ENCODE measurements around the gene SFXN4.

Gene SFXN4

GRCh38 chr10:119166118-119166500 lies 595 bp upstream of the SFXN4 start:
- H4K20me1 ChIP-seq (ENCODE audit: insufficient read depth, low read length, poor library complexity, severe bottlenecking), result no peaks in the 10 kb centered on the region
- peak overlapping the region; percentile 79 for H3K4me3 ChIP-seq (ENCODE audit: low read length, poor library complexity, severe bottlenecking)
- H3K9me3 ChIP-seq (ENCODE audit: insufficient read depth, low read depth, low read length), result no peaks in the 10 kb centered on the region
- H3K27me3 ChIP-seq (ENCODE audit: insufficient read depth, low read length, poor library complexity, severe bottlenecking), result no peaks in the 10 kb centered on the region
- peaks cover 38% of the 10 kb centered on the region; the same call in 1 of the 2 replicates for H3K36me3 ChIP-seq (ENCODE audit: insufficient read depth, low read length)
- TF ChIP-seq CTCF (conservative IDR thresholded peaks at IDR 0.05; ENCODE audit: low read length) (no peak), EZH2phosphoT487 (IDR thresholded peaks at IDR 0.05; ENCODE audit: borderline replicate concordance) (no peak)
- peak overlapping the region; percentile 85 for H2AFZ ChIP-seq (ENCODE audit: low read length)
- peaks cover 8% of the 10 kb centered on the region for H3K79me2 ChIP-seq (ENCODE audit: insufficient read depth, low read length)
- H3K4me2 ChIP-seq (ENCODE audit: low read depth, low read length, poor library complexity, severe bottlenecking), result peak overlapping the region; percentile 79
- peaks cover 5% of the 10 kb centered on the region; the same call in 1 of the 2 replicates for H3F3A ChIP-seq (ENCODE audit: low read depth)
- H3K4me1 ChIP-seq (ENCODE audit: insufficient read depth, low read length, poor library complexity, severe bottlenecking), result peaks cover 29% of the 10 kb centered on the region
- H3K9me2 ChIP-seq (replicated peaks; ENCODE audit: low read depth, low read length), result no peaks in the 10 kb centered on the region
- peak overlapping the region; percentile 82 for H3K9ac ChIP-seq (ENCODE audit: low read depth, low read length, poor library complexity, severe bottlenecking)

GRCh38 chr10:119162452-119163092 lies 2.9 kb downstream of the SFXN4 start:
- Histone ChIP-seq H3K4me2 (ENCODE audit: low read depth, low read length, poor library complexity, severe bottlenecking) (no peak overlapping the region), H3K4me1 (ENCODE audit: insufficient read depth, low read length, poor library complexity, severe bottlenecking) (peaks cover 29% of the 10 kb centered on the region), H3K9ac (ENCODE audit: low read depth, low read length, poor library complexity, severe bottlenecking) (no peak overlapping the region)

GRCh38 chr10:119161680-119162451 lies 3.6 kb downstream of the SFXN4 start:
- Histone ChIP-seq H3K79me2 (ENCODE audit: insufficient read depth, low read length) (peaks cover 8% of the 10 kb centered on the region), H3K4me2 (ENCODE audit: low read depth, low read length, poor library complexity, severe bottlenecking) (no peak overlapping the region), H3K9me3 (ENCODE audit: insufficient read depth, low read depth, low read length) (no peaks in the 10 kb centered on the region), H3K4me3 (ENCODE audit: low read length, poor library complexity, severe bottlenecking) (no peak overlapping the region), H3K4me1 (ENCODE audit: insufficient read depth, low read length, poor library complexity, severe bottlenecking) (peaks cover 29% of the 10 kb centered on the region), H3K36me3 (ENCODE audit: insufficient read depth, low read length) (no peaks in the 10 kb centered on the region), H3K9me2 (replicated peaks; ENCODE audit: low read depth, low read length) (no peaks in the 10 kb centered on the region), H4K20me1 (ENCODE audit: insufficient read depth, low read length, poor library complexity, severe bottlenecking) (no peaks in the 10 kb centered on the region), H3K27me3 (ENCODE audit: insufficient read depth, low read length, poor library complexity, severe bottlenecking) (no peaks in the 10 kb centered on the region), H3F3A (ENCODE audit: low read depth) (peaks cover 5% of the 10 kb centered on the region; the same call in 1 of the 2 replicates), H3K9ac (ENCODE audit: low read depth, low read length, poor library complexity, severe bottlenecking) (no peak overlapping the region), H2AFZ (ENCODE audit: low read length) (no peak overlapping the region)
- TF ChIP-seq EZH2phosphoT487 (IDR thresholded peaks at IDR 0.05; ENCODE audit: borderline replicate concordance) (no peak), CTCF (conservative IDR thresholded peaks at IDR 0.05; ENCODE audit: low read length) (no peak)

More at GRCh38 chr10:119162452-119163092, 2.9 kb downstream of the SFXN4 start:
- H3K27me3 ChIP-seq (ENCODE audit: insufficient read depth, low read length, poor library complexity, severe bottlenecking), result no peaks in the 10 kb centered on the region
- TF ChIP-seq CTCF (conservative IDR thresholded peaks at IDR 0.05; ENCODE audit: low read length) (no peak), EZH2phosphoT487 (IDR thresholded peaks at IDR 0.05; ENCODE audit: borderline replicate concordance) (no peak)
- H3K9me2 ChIP-seq (replicated peaks; ENCODE audit: low read depth, low read length), result no peaks in the 10 kb centered on the region
- H3K9me3 ChIP-seq (ENCODE audit: insufficient read depth, low read depth, low read length), result no peaks in the 10 kb centered on the region
- H3K79me2 ChIP-seq (ENCODE audit: insufficient read depth, low read length), result peaks cover 8% of the 10 kb centered on the region
- H2AFZ ChIP-seq (ENCODE audit: low read length), result no peak overlapping the region
- no peaks in the 10 kb centered on the region for H4K20me1 ChIP-seq (ENCODE audit: insufficient read depth, low read length, poor library complexity, severe bottlenecking)
- peaks cover 5% of the 10 kb centered on the region; the same call in 1 of the 2 replicates for H3F3A ChIP-seq (ENCODE audit: low read depth)
- no peak overlapping the region for H3K4me3 ChIP-seq (ENCODE audit: low read length, poor library complexity, severe bottlenecking)
- H3K36me3 ChIP-seq (ENCODE audit: insufficient read depth, low read length), result peaks cover 6% of the 10 kb centered on the region; the same call in 1 of the 2 replicates

Measured in Loucy (cell line).